ENCODE measurements around the gene CRP.
"Not testable (repeated sequence)": the region's sequence is repeated elsewhere in the genome, so short reads cannot be mapped to it uniquely, and the experiment has no call there.

Gene CRP

GRCh38 chr1:159699653-159700052, 14.7 kb downstream of the CRP start:
- DNase-seq (ENCODE audit: low read depth in 2 of 2), result no peak

- no peak for DNase-seq (ENCODE audit: low read depth in 2 of 2)
These were observed 15.1 kb downstream of the CRP start for GRCh38 chr1:159699246-159699645.

DNA sequence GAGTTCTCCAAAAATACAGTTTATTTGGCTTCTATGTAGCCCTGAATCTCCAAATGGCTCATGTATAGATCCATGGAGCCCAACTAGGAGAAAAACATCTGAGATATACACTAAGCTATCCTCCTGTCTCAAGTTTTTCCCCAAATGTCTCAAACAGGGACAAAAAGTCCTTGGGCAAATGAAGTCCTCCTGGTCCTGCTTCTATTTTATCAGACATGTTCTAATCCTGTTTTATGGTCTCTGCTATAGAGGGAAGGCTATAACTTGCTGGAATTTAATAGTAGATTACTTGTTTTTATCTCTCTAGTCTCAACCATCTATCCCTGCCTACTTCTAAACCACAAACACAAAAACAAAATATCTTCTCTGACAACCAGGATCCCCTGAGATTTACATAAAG, 26.9 kb downstream of the CRP start:
- no peak for DNase-seq (ENCODE audit: low read depth in 2 of 2)

DNA sequence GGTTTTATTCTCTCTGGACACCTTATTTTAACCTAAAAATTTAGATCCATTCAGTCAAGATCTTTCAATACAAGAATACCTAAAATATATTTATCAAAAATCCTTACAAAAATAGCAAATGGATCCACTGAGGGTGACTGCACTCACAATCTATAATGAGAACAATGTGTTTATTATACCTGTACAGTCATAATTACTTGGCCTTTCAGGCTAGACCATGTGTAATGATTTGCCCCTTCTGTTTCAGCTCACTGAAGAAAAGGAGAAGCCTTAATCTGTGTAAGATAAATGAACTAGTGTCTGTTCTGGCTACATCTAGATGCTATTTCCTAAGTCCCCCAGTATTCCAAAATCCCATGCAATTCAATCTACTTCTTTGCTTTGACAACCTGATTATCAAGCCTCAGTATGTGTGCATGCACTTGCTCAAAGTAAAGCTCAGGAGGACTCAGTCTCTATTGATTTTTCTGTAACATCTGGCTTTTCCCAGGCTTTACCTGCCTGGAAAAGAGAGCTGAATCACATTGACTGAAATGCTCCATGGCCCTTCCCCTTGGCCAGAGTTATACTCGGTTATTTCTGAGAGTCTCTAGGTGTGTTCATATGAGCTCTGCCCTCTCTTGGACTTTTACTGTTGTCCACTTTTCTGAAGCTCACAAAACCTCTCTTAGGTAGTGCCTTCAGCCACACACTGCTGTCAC, 27.6 kb downstream of the CRP start:
- DNase-seq (ENCODE audit: low read depth in 2 of 2), result no peak

DNA sequence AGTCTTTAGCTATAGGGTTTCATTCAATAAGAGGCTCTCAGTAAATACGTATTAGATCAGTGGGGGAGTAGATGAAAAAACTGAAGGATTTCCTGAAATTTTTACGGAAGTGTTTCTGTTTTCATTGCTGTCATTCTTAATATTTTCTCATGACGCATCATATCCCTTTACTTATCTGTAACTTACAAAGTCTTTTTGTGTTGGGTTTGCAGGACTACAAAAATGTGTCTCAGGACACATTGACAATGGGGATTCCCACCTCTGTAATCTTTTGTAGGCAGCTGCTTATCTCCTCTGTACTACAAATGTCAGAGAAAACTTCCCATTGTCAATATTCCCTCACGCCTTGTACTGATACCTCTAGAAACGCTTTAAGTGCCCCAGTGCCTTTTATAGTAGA, 35.5 kb downstream of the CRP start:
- no peak for DNase-seq (ENCODE audit: low read depth in 2 of 2)

DNA sequence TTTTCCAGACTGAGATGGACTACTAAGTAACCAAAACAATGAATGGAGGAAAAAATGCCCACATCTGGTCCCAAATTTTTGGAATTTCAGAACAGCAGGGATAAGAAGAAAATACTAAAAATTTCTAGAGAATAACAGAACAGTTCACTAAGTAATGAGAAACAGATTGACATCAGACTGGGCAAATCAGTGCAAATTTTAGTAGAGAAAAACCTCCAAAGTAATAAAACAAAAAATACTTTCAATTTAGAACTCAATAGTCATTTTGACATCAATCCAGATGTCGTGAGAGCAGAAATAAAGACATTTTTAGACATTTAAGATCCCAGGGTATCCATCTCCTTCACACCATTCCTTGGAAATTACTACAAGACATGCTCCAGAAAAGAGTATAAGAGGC, 39.3 kb downstream of the CRP start:
- DNase-seq (ENCODE audit: low read depth in 2 of 2), result no peak

DNA sequence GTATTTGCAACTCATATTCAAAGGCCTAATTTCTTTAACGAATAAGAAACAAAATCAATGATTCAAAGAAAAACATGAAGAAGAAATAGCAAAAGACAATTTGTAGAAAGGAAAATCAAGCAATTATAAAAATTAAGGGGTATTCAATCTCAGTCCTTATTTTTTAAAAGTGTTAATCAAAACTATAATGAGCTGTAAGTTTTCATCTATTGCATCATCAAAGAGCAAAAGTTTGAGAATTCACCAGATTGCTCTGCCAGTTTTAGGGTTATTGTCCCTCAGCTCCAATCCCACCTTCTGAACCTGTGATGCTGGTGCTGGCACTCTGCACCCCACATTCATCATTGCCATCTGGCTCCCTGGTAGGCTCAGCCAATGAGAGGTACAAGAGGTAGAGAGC, 42.0 kb downstream of the CRP start:
- not testable (repeated sequence) for DNase-seq (ENCODE audit: low read depth in 2 of 2)

DNA sequence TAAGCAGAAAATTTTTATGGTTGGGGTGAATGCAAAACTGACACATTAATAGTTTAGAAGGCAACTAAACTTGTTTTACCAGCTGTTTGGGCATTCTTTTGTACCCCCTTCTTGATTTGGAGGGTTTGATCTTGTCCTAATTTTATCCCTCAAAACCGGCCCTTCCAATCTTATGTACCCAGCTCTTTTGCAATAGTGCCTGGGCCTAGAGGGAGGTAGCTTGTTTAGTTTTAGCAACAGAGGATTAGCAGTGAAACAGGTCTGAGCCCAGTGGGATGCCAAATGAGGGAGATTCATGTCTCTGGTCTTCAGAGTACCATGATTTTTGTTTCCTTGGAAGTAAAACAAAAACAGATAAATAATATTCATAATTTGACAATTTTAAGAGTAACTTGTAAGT, 45.1 kb downstream of the CRP start:
- no peak for DNase-seq (ENCODE audit: low read depth in 2 of 2)

- no peak for DNase-seq (ENCODE audit: low read depth in 2 of 2)
These were observed 45.6 kb downstream of the CRP start for GRCh38 chr1:159668739-159669138.

- no peak for DNase-seq (ENCODE audit: low read depth in 2 of 2)
These were observed 50.1 kb downstream of the CRP start for GRCh38 chr1:159664247-159664646.

DNA sequence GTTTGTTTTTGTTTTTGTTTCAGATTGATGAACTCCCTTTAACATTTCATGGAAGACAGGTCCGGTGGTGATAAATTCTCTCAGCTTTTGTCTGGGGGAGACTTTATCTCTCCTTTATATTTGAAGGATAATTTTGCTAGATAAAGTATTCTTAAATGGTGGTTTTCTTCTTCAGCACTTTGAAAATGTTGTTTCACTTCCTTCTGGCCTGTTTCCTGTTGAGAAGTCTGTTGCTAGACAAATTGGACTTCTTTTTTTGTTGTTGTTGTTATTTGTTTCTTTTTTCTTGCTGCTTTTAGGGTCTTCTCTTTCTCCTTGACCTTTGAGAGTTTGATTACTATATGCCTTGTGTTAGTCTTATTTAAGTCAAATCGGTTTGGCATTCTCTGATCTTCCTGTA, 50.8 kb downstream of the CRP start:
- no peak for DNase-seq (ENCODE audit: low read depth in 2 of 2)

All from stimulated activated CD8-positive, alpha-beta memory T cell treated with anti-CD3 and anti-CD28 coated beads, Interleukin-2, amount 100 ng/mL, for 48 hours (primary cell).